ENCODE measurements around the gene ATP6AP2. TPM values are rescaled to one million over a fixed set of nuclear protein-coding genes. Genes with fewer than 3 reads are reported as not detected.

Gene ATP6AP2
- total RNA-seq, 1 donor from 2014 or later = 130 TPM

DNA sequence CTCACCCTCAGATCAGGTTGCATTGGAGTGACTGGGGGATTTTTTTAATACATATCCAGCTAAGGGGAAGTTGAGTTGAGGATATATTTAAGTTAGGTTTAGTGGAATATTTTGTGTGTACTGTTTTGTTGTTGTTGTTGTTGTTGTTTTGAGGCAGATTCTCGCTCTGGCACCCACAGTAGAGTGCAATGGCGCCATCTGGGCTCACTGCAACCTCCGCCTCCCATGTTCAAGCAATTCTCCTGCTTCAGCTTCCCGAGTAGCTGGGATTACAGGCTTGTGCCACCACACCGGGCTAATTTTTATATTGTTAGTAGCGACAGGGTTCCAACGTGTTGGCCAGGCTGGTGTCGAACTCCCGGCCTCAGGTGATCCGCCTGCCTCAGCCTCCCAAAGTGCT, 38.6 kb upstream of the ATP6AP2 start:
- intact Hi-C loops (cut with DNase I) = no loop called here
- TF ChIP-seq, protein P1, sequence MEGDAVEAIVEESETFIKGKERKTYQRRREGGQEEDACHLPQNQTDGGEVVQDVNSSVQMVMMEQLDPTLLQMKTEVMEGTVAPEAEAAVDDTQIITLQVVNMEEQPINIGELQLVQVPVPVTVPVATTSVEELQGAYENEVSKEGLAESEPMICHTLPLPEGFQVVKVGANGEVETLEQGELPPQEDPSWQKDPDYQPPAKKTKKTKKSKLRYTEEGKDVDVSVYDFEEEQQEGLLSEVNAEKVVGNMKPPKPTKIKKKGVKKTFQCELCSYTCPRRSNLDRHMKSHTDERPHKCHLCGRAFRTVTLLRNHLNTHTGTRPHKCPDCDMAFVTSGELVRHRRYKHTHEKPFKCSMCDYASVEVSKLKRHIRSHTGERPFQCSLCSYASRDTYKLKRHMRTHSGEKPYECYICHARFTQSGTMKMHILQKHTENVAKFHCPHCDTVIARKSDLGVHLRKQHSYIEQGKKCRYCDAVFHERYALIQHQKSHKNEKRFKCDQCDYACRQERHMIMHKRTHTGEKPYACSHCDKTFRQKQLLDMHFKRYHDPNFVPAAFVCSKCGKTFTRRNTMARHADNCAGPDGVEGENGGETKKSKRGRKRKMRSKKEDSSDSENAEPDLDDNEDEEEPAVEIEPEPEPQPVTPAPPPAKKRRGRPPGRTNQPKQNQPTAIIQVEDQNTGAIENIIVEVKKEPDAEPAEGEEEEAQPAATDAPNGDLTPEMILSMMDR (IDR thresholded peaks at IDR 0.05) = no peak
- H3K27me3 ChIP-seq (ENCODE audit: low read depth) = no peaks in the 10 kb centered on the region

DNA sequence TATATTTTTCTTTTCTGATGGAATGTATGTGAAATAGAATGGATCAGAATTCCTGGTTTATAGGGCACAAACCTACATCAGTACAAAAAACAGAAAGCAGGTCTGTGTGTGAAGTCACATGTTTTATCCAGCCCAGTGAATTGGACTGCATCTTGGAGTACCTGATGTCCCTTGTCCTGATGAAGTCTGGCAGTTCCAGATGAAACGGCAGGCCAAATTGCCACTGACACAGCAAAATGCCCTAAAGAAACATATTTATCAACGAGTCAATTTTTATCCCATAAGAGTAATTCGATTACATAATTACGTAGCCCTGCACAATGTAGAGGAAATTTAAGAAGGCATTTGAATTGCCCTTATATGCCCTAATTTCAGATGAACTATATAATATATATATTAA, 37.8 kb upstream of the ATP6AP2 start:
- no peaks in the 10 kb centered on the region for H3K27me3 ChIP-seq (ENCODE audit: low read depth)
- DNase-seq (no peak), ATAC-seq (no peak)
- H3K36me3 ChIP-seq = no peaks in the 10 kb centered on the region
- intact Hi-C loops (cut with DNase I) = no loop called here
- no peak overlapping the region for H3K4me3 ChIP-seq
- TF ChIP-seq, protein P1 (IDR thresholded peaks at IDR 0.05) = no peak
- no peaks in the 10 kb centered on the region for H3K9me3 ChIP-seq
- peaks cover 5% of the 10 kb centered on the region for H3K4me1 ChIP-seq
- H3K27ac ChIP-seq = no peak overlapping the region

More for the DNA sequence above, 38.6 kb upstream of the ATP6AP2 start:
- peaks cover 5% of the 10 kb centered on the region for H3K4me1 ChIP-seq
- H3K27ac ChIP-seq = no peak overlapping the region
- no peak for ATAC-seq
- H3K4me3 ChIP-seq = no peak overlapping the region
- H3K36me3 ChIP-seq = no peaks in the 10 kb centered on the region
- DNase-seq = no peak
- no peaks in the 10 kb centered on the region for H3K9me3 ChIP-seq

DNA sequence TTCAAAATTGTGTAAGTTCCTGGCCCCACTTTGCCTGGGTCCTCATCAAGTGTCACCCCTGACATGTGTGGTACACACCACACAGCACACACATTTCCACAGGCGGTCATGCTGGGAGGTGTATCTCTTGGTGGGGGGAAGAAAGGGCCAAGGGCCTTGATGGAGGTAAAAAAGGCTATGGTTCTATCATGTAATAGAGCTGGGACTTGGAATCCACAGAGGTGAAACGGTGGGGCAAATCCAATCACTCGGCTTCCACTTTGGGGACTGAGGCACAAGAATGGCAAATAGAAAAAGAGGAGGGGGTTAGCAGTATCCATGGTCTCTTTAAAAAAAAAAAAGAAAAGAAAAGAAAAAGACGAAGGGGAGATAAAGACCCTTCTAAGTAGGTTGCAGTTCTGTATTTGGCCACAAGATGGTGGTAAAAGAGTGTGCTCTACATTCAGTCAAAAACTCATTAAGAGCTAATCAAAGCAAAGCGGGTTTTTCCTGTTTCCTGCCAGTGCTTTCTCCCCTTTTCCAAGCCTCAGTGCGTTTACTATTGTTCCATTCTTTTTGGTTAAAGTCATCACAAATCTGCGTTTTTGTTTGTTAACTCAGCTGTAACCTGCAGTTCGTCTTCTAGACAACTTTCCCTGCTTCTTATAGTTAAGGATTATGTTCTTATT, 37.0 kb upstream of the ATP6AP2 start:
- H3K27ac ChIP-seq = peak overlapping the region; percentile 11
- intact Hi-C loops (cut with DNase I) = no loop called here
- DNase-seq = no peak

DNA sequence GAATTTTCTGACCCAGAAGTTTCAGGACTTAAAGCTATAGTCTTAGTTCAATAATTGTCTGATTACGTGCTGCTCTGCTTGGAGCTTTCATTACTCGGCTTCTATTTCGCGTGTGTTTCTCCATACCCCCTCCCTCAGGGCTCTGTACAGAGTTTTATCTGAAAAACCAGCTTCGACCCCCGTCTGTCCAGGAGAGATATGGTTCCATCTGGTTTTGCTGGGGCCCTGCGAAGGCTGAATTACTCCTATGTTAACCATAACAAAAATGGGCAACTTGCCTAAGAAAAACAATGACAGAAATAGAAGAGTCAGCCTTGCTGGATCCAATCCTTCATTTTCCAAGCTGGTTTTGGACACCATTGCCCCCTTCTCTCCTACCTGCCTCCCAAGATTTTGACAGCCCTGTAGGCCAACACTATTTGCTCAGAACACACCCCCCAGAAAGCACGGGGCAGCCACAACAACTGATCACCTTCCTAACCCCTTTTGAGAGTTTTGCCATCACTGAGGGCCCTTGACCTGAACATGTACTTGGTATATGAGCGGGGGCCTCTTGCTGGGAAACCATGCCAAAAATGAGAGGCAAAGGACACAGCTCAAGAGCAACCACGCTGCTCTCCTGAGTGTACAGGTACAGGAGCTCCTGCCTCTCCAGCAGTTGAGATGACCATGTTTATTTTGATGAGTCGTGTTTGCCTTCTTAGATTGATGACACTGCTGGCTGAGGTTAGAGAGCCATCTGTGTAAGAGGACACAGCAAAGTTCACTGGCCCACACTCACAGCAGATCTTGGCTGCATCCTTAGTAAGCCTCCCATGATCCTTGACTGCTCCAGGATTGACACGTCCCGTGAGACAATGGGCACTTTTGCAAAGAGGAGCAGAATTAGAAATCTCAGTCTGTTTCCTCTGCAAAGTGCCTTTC, 36.2 kb upstream of the ATP6AP2 start:
- Histone ChIP-seq H3K27ac (peak overlapping the region; percentile 11), H3K4me1 (peaks cover 5% of the 10 kb centered on the region), H3K36me3 (no peaks in the 10 kb centered on the region), H3K4me3 (no peak overlapping the region), H3K27me3 (ENCODE audit: low read depth) (no peaks in the 10 kb centered on the region), H3K9me3 (no peaks in the 10 kb centered on the region)
- ATAC-seq (peak in 1 of 2 donors; percentile 27), DNase-seq (no peak)
- intact Hi-C loops (cut with DNase I) = no loop called here
- TF ChIP-seq, protein P1 (IDR thresholded peaks at IDR 0.05) = no peak

More for the DNA sequence above, 37.0 kb upstream of the ATP6AP2 start:
- Histone ChIP-seq H3K9me3 (no peaks in the 10 kb centered on the region), H3K4me1 (peaks cover 5% of the 10 kb centered on the region), H3K4me3 (no peak overlapping the region), H3K36me3 (no peaks in the 10 kb centered on the region), H3K27me3 (ENCODE audit: low read depth) (no peaks in the 10 kb centered on the region)
- ATAC-seq = peak; percentile 70 to 76
- TF ChIP-seq, protein P1 (IDR thresholded peaks at IDR 0.05) = peak; percentile 74

DNA sequence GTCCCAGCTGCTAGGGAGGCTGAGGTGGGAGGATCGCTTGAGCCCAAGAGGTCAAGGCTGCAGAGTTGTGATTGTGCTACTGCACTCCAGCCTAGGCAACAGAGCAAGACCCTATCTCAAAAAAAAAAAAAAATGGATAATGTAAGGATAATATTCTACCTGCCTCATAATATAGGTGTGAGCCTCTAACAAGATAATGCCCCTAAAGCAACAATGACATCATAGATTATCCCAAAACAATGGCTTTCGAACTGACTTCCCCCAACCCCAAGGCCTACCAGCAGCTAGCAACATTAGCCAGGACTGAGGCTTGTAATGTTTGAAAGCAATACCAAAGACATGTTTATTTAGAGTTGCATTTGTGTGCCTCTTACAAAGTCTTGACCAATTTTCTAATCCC, 33.9 kb upstream of the ATP6AP2 start:
- no peaks in the 10 kb centered on the region for H3K9me3 ChIP-seq
- H3K4me1 ChIP-seq = no peaks in the 10 kb centered on the region
- no peak overlapping the region for H3K4me3 ChIP-seq
- DNase-seq = no peak
- intact Hi-C loops (cut with DNase I) = no loop called here
- no peak for ATAC-seq
- no peak overlapping the region for H3K27ac ChIP-seq
- no peaks in the 10 kb centered on the region for H3K27me3 ChIP-seq (ENCODE audit: low read depth)
- TF ChIP-seq, protein P1 (IDR thresholded peaks at IDR 0.05) = no peak
- H3K36me3 ChIP-seq = no peaks in the 10 kb centered on the region
